ENCODE data around the gene SNTA1. TPM values are rescaled to one million over a fixed set of nuclear protein-coding genes. Genes with fewer than 3 reads are reported as not detected.

Gene SNTA1
- total and polyA plus RNA-seq, 2 of the 13 experiments (the other 11 are each of a cell fraction or from before 2014, with no cell fraction given) = 16.4 to 18.3 TPM

- TF ChIP-seq ZBTB34 (CRISPR knock-in tag; IDR thresholded peaks at IDR 0.05) (0 out of 2 replicates have a peak, but pooled peaks have one; percentile 57), HIVEP1 (CRISPR knock-in tag; IDR thresholded peaks at IDR 0.05) (peak; percentile 67; the same call in 1 of the 2 replicates), TOPORS (CRISPR knock-in tag; IDR thresholded peaks at IDR 0.05) (0 out of 2 replicates have a peak, but pooled peaks have one; percentile 33), ZKSCAN5 (CRISPR knock-in tag; IDR thresholded peaks at IDR 0.05) (no peak), REPIN1 (CRISPR knock-in tag; IDR thresholded peaks at IDR 0.05; ENCODE audit: borderline replicate concordance, low read depth) (0 out of 2 replicates have a peak, but pooled peaks have one; percentile 12), IRF1 (CRISPR knock-in tag; IDR thresholded peaks at IDR 0.05; ENCODE audit: low read depth) (no peak), CCAR2 (optimal IDR thresholded peaks at IDR 0.05; ENCODE audit: low read depth, low read length) (no peak), ZNF296 (CRISPR knock-in tag; conservative IDR thresholded peaks at IDR 0.05) (no peak), ZNF607 (CRISPR knock-in tag; IDR thresholded peaks at IDR 0.05; ENCODE audit: borderline replicate concordance) (no peak), KDM3A (CRISPR knock-in tag; IDR thresholded peaks at IDR 0.05; ENCODE audit: low read depth) (no peak), DR1 (CRISPR knock-in tag; IDR thresholded peaks at IDR 0.05) (no peak), ZNF547 (CRISPR knock-in tag; IDR thresholded peaks at IDR 0.05) (no peak; the same call in 1 of the 2 replicates), TEF (CRISPR knock-in tag; IDR thresholded peaks at IDR 0.05) (no peak), KDM2A (CRISPR knock-in tag; IDR thresholded peaks at IDR 0.05; ENCODE audit: borderline replicate concordance, low read depth) (peak; percentile 2; the same call in 1 of the 2 replicates)
- TF ChIP-seq, protein P1, sequence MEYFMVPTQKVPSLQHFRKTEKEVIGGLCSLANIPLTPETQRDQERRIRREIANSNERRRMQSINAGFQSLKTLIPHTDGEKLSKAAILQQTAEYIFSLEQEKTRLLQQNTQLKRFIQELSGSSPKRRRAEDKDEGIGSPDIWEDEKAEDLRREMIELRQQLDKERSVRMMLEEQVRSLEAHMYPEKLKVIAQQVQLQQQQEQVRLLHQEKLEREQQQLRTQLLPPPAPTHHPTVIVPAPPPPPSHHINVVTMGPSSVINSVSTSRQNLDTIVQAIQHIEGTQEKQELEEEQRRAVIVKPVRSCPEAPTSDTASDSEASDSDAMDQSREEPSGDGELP (IDR thresholded peaks at IDR 0.05; ENCODE audit: borderline replicate concordance, low read depth) = peak; percentile 69; the same call in 1 of the 2 replicates
- TF ChIP-seq, protein P2, sequence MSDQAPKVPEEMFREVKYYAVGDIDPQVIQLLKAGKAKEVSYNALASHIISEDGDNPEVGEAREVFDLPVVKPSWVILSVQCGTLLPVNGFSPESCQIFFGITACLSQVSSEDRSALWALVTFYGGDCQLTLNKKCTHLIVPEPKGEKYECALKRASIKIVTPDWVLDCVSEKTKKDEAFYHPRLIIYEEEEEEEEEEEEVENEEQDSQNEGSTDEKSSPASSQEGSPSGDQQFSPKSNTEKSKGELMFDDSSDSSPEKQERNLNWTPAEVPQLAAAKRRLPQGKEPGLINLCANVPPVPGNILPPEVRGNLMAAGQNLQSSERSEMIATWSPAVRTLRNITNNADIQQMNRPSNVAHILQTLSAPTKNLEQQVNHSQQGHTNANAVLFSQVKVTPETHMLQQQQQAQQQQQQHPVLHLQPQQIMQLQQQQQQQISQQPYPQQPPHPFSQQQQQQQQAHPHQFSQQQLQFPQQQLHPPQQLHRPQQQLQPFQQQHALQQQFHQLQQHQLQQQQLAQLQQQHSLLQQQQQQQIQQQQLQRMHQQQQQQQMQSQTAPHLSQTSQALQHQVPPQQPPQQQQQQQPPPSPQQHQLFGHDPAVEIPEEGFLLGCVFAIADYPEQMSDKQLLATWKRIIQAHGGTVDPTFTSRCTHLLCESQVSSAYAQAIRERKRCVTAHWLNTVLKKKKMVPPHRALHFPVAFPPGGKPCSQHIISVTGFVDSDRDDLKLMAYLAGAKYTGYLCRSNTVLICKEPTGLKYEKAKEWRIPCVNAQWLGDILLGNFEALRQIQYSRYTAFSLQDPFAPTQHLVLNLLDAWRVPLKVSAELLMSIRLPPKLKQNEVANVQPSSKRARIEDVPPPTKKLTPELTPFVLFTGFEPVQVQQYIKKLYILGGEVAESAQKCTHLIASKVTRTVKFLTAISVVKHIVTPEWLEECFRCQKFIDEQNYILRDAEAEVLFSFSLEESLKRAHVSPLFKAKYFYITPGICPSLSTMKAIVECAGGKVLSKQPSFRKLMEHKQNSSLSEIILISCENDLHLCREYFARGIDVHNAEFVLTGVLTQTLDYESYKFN (CRISPR knock-in tag; conservative IDR thresholded peaks at IDR 0.05) = no peak
- TF ChIP-seq, protein P3, sequence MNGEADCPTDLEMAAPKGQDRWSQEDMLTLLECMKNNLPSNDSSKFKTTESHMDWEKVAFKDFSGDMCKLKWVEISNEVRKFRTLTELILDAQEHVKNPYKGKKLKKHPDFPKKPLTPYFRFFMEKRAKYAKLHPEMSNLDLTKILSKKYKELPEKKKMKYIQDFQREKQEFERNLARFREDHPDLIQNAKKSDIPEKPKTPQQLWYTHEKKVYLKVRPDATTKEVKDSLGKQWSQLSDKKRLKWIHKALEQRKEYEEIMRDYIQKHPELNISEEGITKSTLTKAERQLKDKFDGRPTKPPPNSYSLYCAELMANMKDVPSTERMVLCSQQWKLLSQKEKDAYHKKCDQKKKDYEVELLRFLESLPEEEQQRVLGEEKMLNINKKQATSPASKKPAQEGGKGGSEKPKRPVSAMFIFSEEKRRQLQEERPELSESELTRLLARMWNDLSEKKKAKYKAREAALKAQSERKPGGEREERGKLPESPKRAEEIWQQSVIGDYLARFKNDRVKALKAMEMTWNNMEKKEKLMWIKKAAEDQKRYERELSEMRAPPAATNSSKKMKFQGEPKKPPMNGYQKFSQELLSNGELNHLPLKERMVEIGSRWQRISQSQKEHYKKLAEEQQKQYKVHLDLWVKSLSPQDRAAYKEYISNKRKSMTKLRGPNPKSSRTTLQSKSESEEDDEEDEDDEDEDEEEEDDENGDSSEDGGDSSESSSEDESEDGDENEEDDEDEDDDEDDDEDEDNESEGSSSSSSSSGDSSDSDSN (CRISPR knock-in tag; IDR thresholded peaks at IDR 0.05) = no peak
These were observed 1.2 kb downstream of the SNTA1 start (continued) for GRCh38 chr20:33442136-33443005.
